Kidney epithelial cell (primary cell): ENCODE results near the gene C19orf85. TPM values are rescaled to one million over a fixed set of nuclear protein-coding genes. Genes with fewer than 3 reads are reported as not detected.

Source experiments
- DNase-seq: peaks from one replicate; pipeline ENCODE4 v3.0.0-alpha.2; 2010; ENCODE audit warnings: low read depth
- H3K27me3 ChIP-seq: 2 replicates; pipeline ENCODE4 v1.6.0; 2011; ENCODE audit warnings: low read length; ENCODE audit not compliant: control insufficient read depth, insufficient read depth
- H3K36me3 ChIP-seq: 2 replicates; pipeline ENCODE4 v1.5.1; 2011; ENCODE audit warnings: low read length; ENCODE audit not compliant: control insufficient read depth, insufficient read depth
- H3K4me3 ChIP-seq: 2 replicates; pipeline ENCODE4 v1.5.1; 2011; ENCODE audit warnings: low read depth, mild to moderate bottlenecking, control low read depth, low read length
- CTCF ChIP-seq: IDR thresholded peaks from 2 replicates; pipeline ENCODE4 v1.5.1; 2011; ENCODE audit warnings: mild to moderate bottlenecking, moderate library complexity, low read length, control low read depth, inconsistent platforms; ENCODE audit not compliant: insufficient read depth, poor library complexity, severe bottlenecking
- total RNA-seq: library from RNA; depleted of rRNA; stranded (reverse); fragments of >200 nt; gene quantifications from 2 replicates; pipeline ENCODE4 v1.2.3, GENCODE V29; 2015

C19orf85 gene
- total RNA-seq, 1 donor from 2014 or later, result not detected

GRCh38 chr19:55443824-55444480 lies 20.6 kb downstream of the C19orf85 start:
- DNase-seq, result no peak
- TF ChIP-seq CTCF, result no peak
- H3K27me3 ChIP-seq, result peaks cover 83% of the 10 kb centered on the region
- no peaks in the 10 kb centered on the region for H3K36me3 ChIP-seq
- no peak overlapping the region for H3K4me3 ChIP-seq

GRCh38 chr19:55443045-55443823 lies 21.3 kb downstream of the C19orf85 start, which contains the start of gene SHISA7:
Gene SHISA7, minus strand, starts transcription at chr19:55443300. Its CDS starts 437 bp downstream, at chr19:55442863.
- no peaks in the 10 kb centered on the region for H3K36me3 ChIP-seq
- H3K4me3 ChIP-seq, result no peak within 1 kb of the TSS
- DNase-seq, result no peak
- TF ChIP-seq CTCF, result no peak
- peaks cover 83% of the 10 kb centered on the region for H3K27me3 ChIP-seq

GRCh38 chr19:55442372-55442961 lies 22.1 kb downstream of the C19orf85 start:
- no peak for DNase-seq
- peaks cover 76% of the 10 kb centered on the region for H3K27me3 ChIP-seq
- H3K36me3 ChIP-seq, result no peaks in the 10 kb centered on the region
- TF ChIP-seq CTCF, result no peak
- no peak overlapping the region for H3K4me3 ChIP-seq

- TF ChIP-seq CTCF, result no peak
- H3K4me3 ChIP-seq, result no peak overlapping the region
- H3K36me3 ChIP-seq, result no peaks in the 10 kb centered on the region
- DNase-seq, result no peak
- H3K27me3 ChIP-seq, result peaks cover 70% of the 10 kb centered on the region
These were observed 22.7 kb downstream of the C19orf85 start for GRCh38 chr19:55441692-55442321.

- H3K4me3 ChIP-seq, result no peak overlapping the region
- peaks cover 65% of the 10 kb centered on the region for H3K27me3 ChIP-seq
- no peaks in the 10 kb centered on the region for H3K36me3 ChIP-seq
- DNase-seq, result no peak
- no peak for TF ChIP-seq CTCF
These were observed 23.2 kb downstream of the C19orf85 start for GRCh38 chr19:55441319-55441691.
